GM12875 (cell line): ENCODE results near the gene EDC3.

Experiments used
- H3K4me3 ChIP-seq: one replicate; pipeline ENCODE4 v1.5.1; 2011; ENCODE audit warnings: low read depth, low read length, control low read depth
- TF ChIP-seq, protein P1 (sequence below): IDR thresholded peaks from 2 replicates; pipeline ENCODE4 v1.5.1; 2011; ENCODE audit warnings: low read depth, mild to moderate bottlenecking, control low read depth, inconsistent platforms, low read length, moderate library complexity, borderline replicate concordance; ENCODE audit not compliant: insufficient read depth

EDC3 gene

DNA sequence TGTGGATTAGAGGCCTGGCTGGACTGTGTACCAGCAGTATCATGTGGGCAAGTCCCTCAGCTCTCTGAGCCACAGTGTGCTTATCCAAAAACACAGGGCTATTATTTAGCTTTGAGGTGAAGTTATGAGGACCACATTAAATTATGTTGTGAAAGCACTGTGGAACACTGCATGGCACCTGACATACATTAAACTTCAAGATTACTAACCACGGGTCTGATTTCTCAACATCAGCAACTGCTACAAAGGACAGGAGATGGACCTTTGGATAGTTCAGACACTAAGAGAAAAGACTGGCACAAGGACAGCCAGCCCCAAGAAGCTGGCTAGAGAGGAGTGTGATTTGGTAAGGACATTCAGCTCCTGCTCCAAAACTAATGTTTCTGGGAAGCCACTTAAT, 58.8 kb downstream of the EDC3 start:
- TF ChIP-seq, protein P1, sequence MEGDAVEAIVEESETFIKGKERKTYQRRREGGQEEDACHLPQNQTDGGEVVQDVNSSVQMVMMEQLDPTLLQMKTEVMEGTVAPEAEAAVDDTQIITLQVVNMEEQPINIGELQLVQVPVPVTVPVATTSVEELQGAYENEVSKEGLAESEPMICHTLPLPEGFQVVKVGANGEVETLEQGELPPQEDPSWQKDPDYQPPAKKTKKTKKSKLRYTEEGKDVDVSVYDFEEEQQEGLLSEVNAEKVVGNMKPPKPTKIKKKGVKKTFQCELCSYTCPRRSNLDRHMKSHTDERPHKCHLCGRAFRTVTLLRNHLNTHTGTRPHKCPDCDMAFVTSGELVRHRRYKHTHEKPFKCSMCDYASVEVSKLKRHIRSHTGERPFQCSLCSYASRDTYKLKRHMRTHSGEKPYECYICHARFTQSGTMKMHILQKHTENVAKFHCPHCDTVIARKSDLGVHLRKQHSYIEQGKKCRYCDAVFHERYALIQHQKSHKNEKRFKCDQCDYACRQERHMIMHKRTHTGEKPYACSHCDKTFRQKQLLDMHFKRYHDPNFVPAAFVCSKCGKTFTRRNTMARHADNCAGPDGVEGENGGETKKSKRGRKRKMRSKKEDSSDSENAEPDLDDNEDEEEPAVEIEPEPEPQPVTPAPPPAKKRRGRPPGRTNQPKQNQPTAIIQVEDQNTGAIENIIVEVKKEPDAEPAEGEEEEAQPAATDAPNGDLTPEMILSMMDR = no peak
- H3K4me3 ChIP-seq = no peak overlapping the region

DNA sequence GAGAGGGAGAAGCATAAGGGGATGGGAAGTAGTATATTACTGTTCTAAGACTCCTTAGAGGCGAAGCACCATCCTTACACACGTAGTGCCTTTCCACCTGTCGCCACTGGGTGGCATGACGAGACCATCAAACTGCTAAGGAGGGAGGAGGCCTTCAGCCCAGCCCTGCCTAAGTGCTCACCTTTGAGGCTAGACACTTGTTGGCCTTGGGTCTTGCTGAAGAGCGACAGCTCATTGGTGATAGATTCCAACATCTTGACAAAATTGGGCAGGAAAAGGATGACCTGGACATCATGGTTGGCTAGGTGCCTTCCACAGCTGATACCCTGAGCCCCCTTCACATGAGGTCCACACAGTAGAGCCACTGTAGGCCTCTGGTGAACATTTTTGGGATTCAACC, 60.6 kb downstream of the EDC3 start:
- TF ChIP-seq, protein P1 = peak; percentile 91
- no peak overlapping the region for H3K4me3 ChIP-seq

DNA sequence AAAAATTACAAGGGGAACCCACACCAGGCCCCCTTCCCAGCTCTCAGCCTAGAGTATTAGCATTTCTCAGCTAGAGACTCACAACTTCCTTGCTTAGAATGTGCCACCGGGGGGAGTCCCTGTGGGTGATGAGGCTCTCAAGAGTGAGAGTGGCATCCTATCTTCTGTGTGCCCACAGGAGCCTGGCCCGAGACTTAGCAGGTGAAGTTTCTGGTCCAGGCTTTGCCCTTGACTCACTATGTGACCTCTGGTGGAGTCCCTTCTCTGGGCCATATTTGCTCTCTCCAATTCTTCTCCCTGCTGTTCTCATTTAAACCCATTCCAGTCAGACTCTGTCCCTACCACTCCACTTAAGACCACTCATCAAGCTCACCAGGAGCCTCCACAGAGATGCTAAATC, 62.0 kb downstream of the EDC3 start:
- TF ChIP-seq, protein P1 = no peak
- H3K4me3 ChIP-seq = no peak overlapping the region

DNA sequence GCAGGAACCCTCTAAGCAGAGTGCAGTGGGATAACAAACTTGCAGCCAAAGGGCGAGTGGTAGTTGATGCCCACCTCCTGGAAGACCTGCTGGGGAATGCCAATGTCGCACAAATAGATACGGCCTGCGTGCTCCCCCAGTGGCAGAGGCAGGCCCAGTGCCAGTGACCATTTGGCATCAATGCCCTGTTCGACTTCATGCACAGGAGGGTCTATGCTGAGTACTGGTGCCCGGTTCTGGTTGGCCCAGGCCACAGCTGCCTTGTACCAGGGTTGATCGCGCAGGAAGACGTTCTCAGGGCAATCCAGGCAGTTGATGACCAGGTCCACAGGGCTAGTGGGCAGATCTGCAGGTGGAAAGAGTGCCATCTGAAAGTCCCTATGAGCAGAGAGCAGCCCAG, 63.2 kb downstream of the EDC3 start:
- TF ChIP-seq, protein P1 = no peak
- no peak overlapping the region for H3K4me3 ChIP-seq

DNA sequence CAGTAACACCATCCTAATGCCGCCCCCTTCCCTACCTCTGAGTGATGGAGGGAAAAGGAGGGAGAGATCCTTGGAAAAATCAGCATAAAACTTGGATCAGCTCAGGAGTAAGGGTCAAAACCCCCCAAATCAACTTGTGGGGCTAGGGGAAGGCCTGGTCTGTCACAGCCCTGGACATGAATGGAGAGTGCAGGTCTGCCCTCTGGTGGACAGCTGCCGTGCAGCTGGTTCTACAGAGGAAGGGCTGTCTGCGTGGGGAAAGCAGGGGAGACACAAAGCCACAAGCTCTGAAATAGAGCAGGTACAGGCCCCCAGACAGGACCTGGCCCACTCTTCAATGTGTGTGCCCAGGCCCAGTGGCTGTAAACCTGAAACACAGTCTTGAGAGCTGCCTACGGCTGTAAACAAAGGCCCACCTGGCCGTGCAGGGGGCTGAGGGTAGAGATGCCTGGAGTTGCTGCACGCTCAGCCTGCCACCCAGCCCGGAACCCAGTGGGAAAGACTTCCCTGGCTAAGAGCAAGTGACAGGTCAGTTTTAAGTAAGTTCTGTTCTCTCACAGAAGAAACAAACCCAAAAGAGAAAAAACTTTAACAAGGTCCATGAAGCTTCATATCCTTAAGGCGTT, 63.8 kb downstream of the EDC3 start:
- TF ChIP-seq, protein P1 = peak; percentile 94
- H3K4me3 ChIP-seq = no peak overlapping the region

DNA sequence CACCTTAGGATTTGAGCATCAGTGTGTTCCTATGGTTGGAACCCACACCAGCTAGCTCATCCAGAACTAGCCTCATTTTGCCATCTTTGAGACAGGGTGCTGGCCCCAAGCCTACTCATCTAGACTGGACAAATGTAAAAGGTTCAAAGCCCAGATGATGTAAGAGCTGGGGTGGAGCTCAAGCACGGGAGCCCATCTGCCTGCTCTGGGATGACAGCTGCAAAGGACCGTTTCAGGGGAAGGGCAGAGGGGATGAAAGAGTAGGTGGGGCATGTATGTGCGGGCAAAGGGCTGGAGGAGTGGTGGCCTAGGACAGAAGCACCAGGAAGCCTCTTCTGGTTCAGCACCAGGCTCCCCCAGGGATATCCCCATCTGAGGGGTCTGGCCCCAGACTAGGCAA, 64.4 kb downstream of the EDC3 start:
- no peak overlapping the region for H3K4me3 ChIP-seq
- TF ChIP-seq, protein P1 = no peak

DNA sequence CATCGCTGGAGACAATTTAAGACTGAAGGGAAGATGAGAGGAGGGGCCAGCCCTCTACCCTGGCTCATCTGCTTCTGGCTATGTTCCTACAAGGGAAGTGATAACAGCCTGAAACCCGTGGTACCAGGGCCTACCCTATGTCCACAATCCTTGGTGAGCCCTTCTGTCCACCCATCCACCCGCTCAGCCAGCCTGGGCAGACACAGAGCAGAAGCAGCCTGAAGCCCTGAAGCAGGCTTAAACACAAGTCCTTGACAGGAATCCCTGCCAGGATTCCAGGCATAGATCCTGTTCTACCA, 64.8 kb downstream of the EDC3 start:
- no peak overlapping the region for H3K4me3 ChIP-seq
- TF ChIP-seq, protein P1 = no peak
